Activated T-helper 1 cell treated with anti-CD3 and anti-CD28 coated beads, Interleukin-12 subunit alpha, Interleukin-12 subunit beta, Interleukin-2, Interleukin-4 antibody, amounts not matched to agents 30 ng/mL and 10 ng/mL and 1 ng/mL, durations not matched to agents 14 hours and 24 hours and 36 hours (primary cell): ENCODE data around the gene UBN1. TPM values are rescaled to one million over a fixed set of nuclear protein-coding genes. Genes with fewer than 3 reads are reported as not detected.

ENCODE experiments used
- DNase-seq: peaks from one replicate; pipeline ENCODE4 v3.0.0; 2021; ENCODE audit warnings: low spot score
- H3K27ac Mint-ChIP-seq: one replicate; pipeline ENCODE4 v1.8.0; 2021; ENCODE audit warnings: mild to moderate bottlenecking, mixed read lengths
- H3K27me3 Mint-ChIP-seq: one replicate; pipeline ENCODE4 v1.8.0; 2022; ENCODE audit warnings: mild to moderate bottlenecking, moderate library complexity, mixed read lengths; ENCODE audit not compliant: insufficient read depth
- H3K36me3 Mint-ChIP-seq: one replicate; pipeline ENCODE4 v1.8.0; 2021; ENCODE audit warnings: low read depth, mixed read lengths
- H3K4me1 Mint-ChIP-seq: one replicate; pipeline ENCODE4 v1.8.0; 2021; ENCODE audit warnings: low read depth, mixed read lengths
- H3K4me3 Mint-ChIP-seq: one replicate; pipeline ENCODE4 v1.8.0; 2021; ENCODE audit warnings: mild to moderate bottlenecking, moderate library complexity, mixed read lengths
- H3K9me3 Mint-ChIP-seq: one replicate; pipeline ENCODE4 v1.8.0; 2021; ENCODE audit warnings: mixed read lengths
- intact Hi-C: fragments of 100-400 bp; cut with micrococcal nuclease; formaldehyde crosslinking; loops from one replicate; pipeline ENCODE4 v1.15.1; 2024
- total RNA-seq: library from RNA; stranded (reverse); gene quantifications from 2 replicates; pipeline ENCODE4 v1.2.3, GENCODE V29; 2022

The UBN1 gene
- total RNA-seq, 1 donor from 2014 or later = 39.6 TPM

DNA sequence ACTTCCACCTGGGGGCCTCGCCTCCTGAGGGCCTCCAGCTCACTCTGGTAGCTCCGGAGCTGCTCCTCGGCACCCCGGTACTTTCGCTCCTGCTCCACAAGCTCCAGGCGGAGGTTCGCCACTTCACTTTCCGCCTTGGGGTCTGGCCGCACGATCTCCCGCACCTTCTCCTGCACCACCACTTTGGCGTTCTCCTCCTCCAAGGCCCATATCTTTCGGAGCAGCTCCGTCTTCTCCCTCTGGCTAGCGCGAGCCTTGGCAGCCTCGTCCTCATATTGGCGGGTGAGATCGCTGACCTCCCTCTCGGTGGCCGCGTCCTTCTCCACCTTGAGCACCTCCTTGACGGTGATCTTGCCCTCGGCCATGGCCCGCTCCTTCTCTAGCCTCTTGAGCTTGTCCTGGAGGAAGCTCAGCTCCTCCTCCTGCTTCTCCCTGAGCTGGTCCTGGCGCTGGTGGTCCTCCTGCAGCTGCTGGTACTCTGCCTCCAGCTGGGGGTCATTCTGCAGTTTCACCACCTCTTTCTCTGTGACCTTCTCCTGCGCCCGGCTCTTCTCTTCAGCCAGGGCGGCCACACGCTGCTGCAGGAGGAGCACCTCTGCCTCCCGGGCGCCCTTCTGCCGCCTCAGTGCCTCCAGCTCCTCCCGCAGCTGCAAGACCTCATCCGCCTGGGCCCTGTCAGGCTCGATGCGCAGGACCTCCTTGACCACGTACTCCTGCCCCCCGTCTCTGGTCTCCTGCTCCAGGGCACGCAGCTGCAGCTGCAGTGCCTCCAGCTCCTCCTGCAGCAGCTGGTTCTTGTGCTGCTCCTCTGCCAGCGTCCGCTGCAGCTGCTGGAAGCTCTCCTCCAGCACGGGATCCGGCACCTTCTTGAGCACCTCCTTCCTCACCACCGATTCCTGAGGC is 37.9 kb downstream of the UBN1 start:
- Mint-ChIP-seq H3K4me3 (no peak overlapping the region), H3K27me3 (no peaks in the 10 kb centered on the region), H3K4me1 (no peaks in the 10 kb centered on the region), H3K9me3 (no peaks in the 10 kb centered on the region), H3K36me3 (peaks cover 27% of the 10 kb centered on the region), H3K27ac (peak overlapping the region; percentile 34)
- DNase-seq = no peak
- intact Hi-C loops = no loop called here

DNA sequence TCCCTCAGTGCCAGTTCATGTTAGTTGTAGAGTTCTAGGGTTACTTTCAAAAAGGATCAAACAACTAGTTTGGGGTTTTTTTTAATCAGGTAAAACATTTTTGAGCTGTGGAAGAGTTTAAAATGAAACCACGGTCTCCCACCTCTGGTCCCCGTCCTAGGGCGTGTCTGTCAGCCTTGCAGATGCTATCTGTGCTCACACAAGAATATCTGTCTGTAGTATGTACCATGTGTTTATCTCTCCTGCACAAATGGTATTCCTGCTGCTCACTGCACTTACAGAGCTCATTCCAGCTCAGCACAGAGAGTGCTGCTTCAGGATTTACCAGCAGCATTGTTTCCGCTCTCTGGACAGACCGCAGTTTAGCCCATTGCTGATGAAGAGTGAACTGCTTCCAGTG is 38.9 kb downstream of the UBN1 start:
- H3K27ac Mint-ChIP-seq = no peak overlapping the region
- H3K36me3 Mint-ChIP-seq = peaks cover 24% of the 10 kb centered on the region
- DNase-seq = no peak
- no peaks in the 10 kb centered on the region for H3K27me3 Mint-ChIP-seq
- no peaks in the 10 kb centered on the region for H3K9me3 Mint-ChIP-seq
- no peak overlapping the region for H3K4me3 Mint-ChIP-seq
- no peaks in the 10 kb centered on the region for H3K4me1 Mint-ChIP-seq
- intact Hi-C loops = no loop called here

- Mint-ChIP-seq H3K4me1 (no peaks in the 10 kb centered on the region), H3K36me3 (peaks cover 17% of the 10 kb centered on the region), H3K27ac (no peak overlapping the region), H3K4me3 (no peak overlapping the region), H3K9me3 (no peaks in the 10 kb centered on the region), H3K27me3 (no peaks in the 10 kb centered on the region)
- DNase-seq = no peak
- intact Hi-C loops = no loop called here
Measured at GRCh38 chr16:4888428-4889135, 41.3 kb downstream of the UBN1 start.

GRCh38 chr16:4890026-4890425 is 42.7 kb downstream of the UBN1 start:
- Mint-ChIP-seq H3K27ac (no peak overlapping the region), H3K4me1 (no peaks in the 10 kb centered on the region), H3K36me3 (peaks cover 10% of the 10 kb centered on the region), H3K4me3 (no peak overlapping the region), H3K9me3 (no peaks in the 10 kb centered on the region), H3K27me3 (no peaks in the 10 kb centered on the region)
- no peak for DNase-seq
- intact Hi-C loops = no loop called here

DNA sequence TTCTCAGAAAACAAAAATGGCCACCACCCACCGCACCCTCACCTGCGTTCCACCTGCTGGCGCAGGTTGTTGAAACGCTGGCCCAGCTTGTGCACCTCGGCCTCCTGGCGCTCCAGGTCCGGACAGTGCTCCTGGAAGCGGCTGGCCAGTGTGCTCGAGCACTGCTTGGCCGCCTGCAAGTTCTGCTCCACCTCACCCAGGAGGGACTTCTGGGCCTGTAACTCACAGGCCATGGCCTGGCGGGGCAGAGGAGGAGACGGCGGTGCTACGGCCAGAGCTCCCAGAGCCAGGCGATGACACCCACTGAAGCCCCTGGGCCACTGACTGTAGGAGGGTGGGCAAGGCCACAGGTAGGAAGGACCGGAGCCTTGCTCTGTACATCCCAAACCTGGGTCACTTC is 43.4 kb downstream of the UBN1 start:
- peaks cover 7% of the 10 kb centered on the region for H3K36me3 Mint-ChIP-seq
- intact Hi-C loops = no loop called here
- no peak overlapping the region for H3K4me3 Mint-ChIP-seq
- no peak for DNase-seq
- H3K9me3 Mint-ChIP-seq = no peaks in the 10 kb centered on the region
- H3K4me1 Mint-ChIP-seq = no peaks in the 10 kb centered on the region
- H3K27me3 Mint-ChIP-seq = no peaks in the 10 kb centered on the region
- H3K27ac Mint-ChIP-seq = no peak overlapping the region

DNA sequence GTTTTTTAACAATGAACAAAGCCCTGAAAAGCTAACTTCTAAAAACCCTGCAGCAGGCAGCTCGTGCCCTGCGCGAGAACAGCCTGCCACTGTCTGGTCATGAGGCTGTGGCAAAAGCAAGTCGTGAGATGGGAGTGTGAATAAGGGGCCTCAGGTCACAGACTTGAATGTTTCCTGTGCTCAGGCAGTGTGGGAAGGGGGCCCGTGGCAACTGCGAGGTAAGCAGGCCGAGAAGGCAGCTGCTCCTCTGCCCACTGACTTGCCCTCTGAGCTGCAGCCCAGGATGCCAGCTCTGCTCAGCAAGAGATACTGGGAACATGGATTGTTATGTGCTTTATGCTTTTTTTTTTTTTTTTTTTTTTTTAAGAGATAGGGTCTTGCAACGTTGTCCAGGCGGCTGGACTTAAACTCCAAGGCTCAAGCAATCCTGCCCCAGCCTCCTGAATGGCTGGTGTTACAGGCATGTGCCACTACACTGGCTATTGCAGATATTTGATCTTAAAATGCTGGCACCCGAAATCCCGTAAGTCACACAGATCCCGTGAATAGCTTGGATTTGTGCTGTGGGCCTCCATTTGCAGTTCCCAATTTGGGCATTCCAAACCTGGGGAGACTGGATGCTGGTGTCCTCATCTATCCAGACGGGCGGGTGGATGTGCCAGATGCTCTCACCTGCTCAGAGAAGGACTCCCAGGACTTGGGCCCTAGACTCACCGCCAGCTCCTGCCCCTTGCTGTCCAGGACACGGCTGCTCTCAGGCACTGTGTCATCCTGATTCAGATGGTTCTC is 44.0 kb downstream of the UBN1 start:
- intact Hi-C loops = no loop called here
- H3K9me3 Mint-ChIP-seq = no peaks in the 10 kb centered on the region

DNA sequence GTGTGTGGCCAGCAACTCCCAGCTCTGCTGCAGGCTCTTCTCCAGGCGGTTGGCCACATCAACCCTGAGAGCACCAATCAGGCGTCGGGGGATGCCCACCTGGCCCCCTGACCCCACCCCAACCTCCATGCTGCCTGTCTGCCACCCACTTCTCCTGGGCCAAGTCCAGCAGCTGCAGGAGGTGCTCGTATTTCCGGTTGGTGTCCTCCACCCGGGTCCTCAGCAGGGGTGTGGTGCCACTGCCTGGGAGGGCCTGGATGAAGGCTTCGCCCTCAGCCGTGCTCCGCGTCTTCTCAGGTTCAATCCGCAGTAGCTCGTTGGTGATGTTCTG is 44.6 kb downstream of the UBN1 start:
- no peak for DNase-seq
- no peak overlapping the region for H3K27ac Mint-ChIP-seq
- H3K4me1 Mint-ChIP-seq = no peaks in the 10 kb centered on the region
- no peak overlapping the region for H3K4me3 Mint-ChIP-seq
- intact Hi-C loops = no loop called here
- no peaks in the 10 kb centered on the region for H3K36me3 Mint-ChIP-seq
- H3K27me3 Mint-ChIP-seq = no peaks in the 10 kb centered on the region
- no peaks in the 10 kb centered on the region for H3K9me3 Mint-ChIP-seq

More for the DNA sequence above, 44.0 kb downstream of the UBN1 start:
- H3K4me1 Mint-ChIP-seq = no peaks in the 10 kb centered on the region
- peaks cover 1% of the 10 kb centered on the region for H3K36me3 Mint-ChIP-seq
- H3K27ac Mint-ChIP-seq = no peak overlapping the region
- no peak overlapping the region for H3K4me3 Mint-ChIP-seq
- H3K27me3 Mint-ChIP-seq = no peaks in the 10 kb centered on the region
- no peak for DNase-seq

DNA sequence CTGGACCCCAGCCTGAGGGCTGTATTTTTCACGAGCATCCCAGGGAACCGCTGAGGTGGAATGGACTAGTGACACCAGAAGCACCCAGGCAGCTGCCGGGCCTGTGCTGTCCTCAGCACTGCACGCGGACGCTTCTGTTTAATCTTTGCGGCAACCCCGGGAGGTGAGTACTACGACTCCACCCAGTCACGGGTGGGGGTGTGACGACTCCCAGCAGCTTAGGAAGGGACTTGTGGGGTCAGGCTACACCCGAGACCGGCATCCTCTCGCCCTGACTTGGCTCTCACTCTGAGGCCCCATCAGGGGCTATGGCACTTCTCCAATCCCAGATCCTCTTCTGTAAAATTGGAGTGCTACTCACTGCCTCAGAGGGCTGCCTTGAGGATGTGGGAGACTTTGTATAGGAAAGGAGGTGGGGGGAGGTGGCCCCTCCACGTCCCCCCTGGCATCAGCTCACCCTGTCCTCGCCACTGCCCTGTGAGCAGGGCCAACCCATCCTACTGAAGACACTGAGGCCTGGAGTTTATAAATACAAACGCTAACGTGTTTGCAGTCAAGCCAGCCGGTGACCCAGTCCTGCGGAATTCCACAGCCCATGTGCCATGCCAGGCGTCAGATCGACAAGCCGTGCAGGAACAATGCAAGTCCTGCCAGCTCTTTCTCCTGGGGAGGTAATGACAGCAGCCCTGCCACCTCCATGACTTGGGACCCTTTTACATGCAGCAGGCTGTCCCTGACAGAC is 45.3 kb downstream of the UBN1 start:
- H3K27me3 Mint-ChIP-seq = no peaks in the 10 kb centered on the region
- intact Hi-C loops = no loop called here
- no peak for DNase-seq
- no peak overlapping the region for H3K27ac Mint-ChIP-seq
- no peaks in the 10 kb centered on the region for H3K9me3 Mint-ChIP-seq
- no peaks in the 10 kb centered on the region for H3K4me1 Mint-ChIP-seq
- no peak overlapping the region for H3K4me3 Mint-ChIP-seq
- H3K36me3 Mint-ChIP-seq = no peaks in the 10 kb centered on the region

DNA sequence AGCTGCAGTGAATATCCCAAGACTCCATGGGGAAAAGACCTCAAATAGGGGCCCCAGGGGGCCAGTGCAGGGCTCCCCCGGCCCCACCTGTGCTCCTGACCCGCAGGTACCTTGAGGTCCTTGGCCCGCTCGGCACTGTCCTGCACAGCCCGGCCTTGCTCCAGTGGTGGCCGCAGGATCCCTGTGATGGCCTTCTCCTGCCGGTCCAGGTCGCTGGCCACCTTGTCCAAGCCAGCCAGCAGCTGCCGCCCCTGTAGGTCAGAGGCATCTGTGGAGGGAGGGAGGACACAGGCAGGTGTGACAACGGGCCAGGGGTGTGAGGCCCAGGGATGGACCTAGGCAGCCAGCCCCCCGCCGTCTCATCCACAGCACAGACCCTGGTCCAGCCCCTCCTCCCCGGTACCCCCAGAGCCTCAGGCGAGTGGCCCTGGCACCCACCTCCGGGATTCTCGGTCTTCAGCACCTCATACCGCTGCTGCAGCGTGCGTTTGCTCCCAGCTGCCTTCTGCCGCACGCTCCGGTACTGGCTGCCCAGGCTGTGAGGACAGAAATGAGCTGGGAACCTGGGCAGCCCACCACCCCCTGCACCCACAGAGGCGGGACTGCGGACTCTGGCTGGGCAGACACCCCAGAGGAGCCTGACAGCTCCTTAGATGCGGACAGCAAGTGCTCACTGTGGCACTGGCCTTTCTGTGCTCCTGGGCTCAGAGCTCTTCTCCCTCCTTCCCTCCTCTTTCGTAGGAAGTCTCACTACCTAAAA is 46.0 kb downstream of the UBN1 start:
- no peaks in the 10 kb centered on the region for H3K9me3 Mint-ChIP-seq
- intact Hi-C loops = no loop called here
- H3K36me3 Mint-ChIP-seq = no peaks in the 10 kb centered on the region
- H3K27me3 Mint-ChIP-seq = no peaks in the 10 kb centered on the region
- H3K4me3 Mint-ChIP-seq = no peak overlapping the region
- H3K27ac Mint-ChIP-seq = no peak overlapping the region
- no peak for DNase-seq
- no peaks in the 10 kb centered on the region for H3K4me1 Mint-ChIP-seq

DNA sequence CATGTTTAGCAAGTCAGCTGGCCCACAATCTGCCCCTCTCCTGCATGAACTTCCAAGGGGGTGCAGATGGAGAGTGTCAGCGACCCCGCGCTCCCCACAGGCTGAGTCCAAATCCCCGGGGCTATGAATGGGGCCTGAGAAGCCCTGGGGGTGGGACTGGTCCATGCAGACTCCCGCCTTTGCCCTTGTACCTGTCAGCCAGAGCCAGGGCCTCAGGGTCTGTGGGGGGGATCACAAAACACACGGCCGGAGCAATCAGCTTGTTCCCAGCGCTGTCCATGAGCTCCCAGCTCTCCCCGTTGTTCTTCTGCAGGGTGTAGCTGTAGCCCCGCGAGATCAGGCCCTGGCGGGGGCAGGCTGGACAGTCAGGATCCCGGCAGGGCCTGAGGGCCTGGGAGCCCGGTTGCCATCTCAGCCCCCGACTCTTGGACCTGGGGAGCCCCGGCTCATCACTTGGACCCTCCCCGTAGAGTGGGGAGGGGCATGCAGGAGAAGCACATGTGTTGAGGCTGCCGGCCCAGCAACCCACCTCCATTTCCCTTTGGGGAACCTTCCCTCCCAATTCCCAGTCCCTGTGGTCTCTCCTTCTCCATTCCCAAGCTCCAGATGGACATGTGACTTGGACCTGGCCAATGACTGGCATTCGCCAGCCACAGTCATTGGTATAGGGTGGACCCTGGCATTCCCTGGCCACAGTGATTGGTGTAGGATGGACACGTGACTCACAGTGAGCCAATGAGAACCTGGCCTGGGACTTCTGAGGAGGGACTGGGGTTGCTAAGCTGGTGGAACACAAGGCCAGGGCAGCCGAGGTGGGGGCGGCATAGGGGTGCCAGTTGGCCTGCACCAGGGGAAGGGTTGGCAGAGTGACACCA is 47.2 kb downstream of the UBN1 start:
- Mint-ChIP-seq H3K36me3 (no peaks in the 10 kb centered on the region), H3K27me3 (no peaks in the 10 kb centered on the region), H3K4me3 (no peak overlapping the region), H3K27ac (no peak overlapping the region), H3K4me1 (no peaks in the 10 kb centered on the region), H3K9me3 (no peaks in the 10 kb centered on the region)
- intact Hi-C loops = no loop called here
- no peak for DNase-seq

DNA sequence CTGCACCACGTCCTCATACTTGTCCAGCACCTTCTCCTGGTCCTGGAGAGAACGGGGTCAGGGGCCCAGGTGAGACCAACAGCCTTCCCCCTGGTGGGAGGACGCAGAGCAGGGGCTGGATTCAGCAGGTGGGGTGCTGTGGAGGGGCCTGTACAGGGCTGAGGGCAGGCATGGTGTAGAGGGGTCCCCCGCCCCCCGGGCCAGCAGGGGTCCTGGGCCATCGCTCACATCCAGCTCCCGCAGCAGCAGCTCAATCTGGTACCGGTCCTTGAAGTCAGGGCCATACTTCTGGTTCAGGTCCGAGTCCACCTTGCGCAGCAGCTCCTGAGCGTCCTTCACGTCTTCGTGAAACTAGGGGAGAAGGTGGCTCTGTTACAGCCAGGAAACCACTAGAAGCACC is 48.1 kb downstream of the UBN1 start:
- Mint-ChIP-seq H3K36me3 (no peaks in the 10 kb centered on the region), H3K4me1 (no peaks in the 10 kb centered on the region), H3K4me3 (no peak overlapping the region), H3K27me3 (no peaks in the 10 kb centered on the region), H3K27ac (no peak overlapping the region), H3K9me3 (no peaks in the 10 kb centered on the region)
- no peak for DNase-seq
- intact Hi-C loops = no loop called here
